HG02588 (cell line): ENCODE measurements around the gene CDC25B.
"Not testable (repeated sequence)": the region's sequence is repeated elsewhere in the genome, so short reads cannot be mapped to it uniquely, and the experiment has no call there.

Experiments used
- ATAC-seq: cut with Tn5 transposase; IDR thresholded peaks from one replicate; pipeline ENCODE4 v1.9.1; 2021; ENCODE audit warnings: mild to moderate bottlenecking, moderate library complexity; ENCODE audit not compliant: unreplicated experiment

Gene CDC25B

DNA sequence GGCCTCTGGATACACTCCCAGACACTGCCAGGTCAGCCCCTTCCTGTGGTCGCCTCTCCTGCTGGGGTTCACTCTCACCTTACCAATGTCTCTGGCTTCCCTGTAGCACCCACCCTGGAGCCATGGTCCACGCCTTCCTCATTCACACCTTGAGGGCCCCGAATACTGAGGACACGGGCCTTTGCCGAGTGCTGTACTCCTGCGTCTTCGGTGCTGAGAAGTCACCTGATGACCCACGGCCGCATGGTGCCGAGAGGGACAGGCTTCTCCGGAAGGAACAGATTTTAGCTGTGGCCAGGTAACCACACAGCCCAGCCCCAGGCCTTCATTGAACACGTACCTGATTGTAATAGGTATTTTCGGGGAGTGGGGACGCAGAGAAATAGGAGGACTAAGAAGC is 25.9 kb downstream of the CDC25B start:
- ATAC-seq: no peak

DNA sequence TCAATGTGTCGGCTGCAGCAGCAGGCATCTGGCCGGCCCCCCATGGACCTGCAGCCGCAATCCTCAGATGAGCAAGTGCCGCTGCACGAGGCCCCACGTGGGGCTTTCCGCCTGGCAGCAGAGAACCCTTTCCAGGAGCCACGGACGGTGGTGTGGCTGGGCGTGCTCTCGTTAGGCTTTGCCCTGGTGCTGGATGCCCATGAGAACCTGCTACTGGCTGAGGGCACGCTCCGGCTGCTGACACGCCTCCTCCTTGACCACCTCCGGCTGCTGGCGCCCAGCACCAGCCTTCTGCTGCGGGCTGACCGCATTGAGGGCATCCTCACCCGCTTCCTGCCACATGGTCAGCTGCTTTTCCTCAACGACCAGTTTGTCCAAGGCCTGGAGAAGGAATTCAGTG is 27.8 kb downstream of the CDC25B start:
- no peak for ATAC-seq

DNA sequence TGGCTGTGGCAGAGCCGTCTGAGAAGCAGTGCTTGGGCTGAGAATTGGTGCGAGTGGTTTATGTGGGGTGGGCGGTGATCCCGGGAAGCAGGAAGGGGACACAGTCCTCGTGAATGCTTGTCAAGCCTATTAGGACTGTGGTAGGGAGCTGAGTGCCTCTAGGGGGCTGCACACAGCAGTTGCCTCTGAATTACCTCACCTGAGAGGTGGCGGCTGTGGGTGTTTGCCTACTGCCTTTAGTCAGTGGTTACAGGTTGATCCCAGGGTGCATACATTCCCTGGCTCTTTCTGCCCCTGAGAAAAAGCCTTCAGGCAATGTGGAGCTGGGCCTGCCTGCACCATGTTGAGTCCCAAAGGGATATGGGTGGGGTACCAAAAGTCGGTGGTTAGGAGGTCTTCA is 29.4 kb downstream of the CDC25B start:
- no peak for ATAC-seq

DNA sequence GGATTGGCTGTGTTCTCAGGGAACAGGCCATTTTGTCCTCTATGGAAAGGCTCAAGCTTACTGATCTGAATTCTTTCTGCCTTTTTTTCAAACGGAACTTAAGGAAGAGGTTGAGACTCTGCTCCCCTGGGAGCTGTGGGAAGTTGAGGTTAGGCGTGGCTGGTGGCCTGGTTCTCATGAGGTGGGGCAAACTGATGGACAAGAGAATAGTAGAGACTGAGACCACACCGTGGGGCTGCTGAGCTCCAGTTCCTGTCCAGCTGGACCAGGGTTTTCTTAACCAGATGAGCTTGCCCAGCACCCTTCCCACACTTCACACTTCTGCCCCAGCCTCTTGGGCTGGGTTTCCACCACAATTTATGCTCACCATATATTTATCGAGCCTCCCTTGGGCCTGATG is 30.3 kb downstream of the CDC25B start:
- no peak for ATAC-seq

DNA sequence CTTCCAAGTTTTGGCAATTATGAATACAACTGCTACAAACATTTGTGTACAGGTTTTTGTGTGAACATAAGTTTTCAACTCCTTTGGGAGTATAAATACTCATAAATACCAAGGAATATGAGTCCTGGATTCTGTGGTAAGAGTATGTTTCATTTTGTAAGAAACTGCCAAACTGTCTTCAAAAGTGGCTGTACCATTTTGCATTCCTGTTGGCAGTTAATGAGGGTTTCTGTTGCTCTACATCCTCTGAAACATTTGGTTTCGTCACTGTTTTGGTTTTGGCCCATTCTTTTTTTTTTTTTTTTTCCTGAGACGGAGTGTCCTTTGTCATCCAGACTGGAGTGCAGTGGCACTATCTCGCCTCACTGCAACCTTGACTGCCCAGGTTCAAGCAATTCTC is 32.7 kb downstream of the CDC25B start:
- ATAC-seq: no peak

DNA sequence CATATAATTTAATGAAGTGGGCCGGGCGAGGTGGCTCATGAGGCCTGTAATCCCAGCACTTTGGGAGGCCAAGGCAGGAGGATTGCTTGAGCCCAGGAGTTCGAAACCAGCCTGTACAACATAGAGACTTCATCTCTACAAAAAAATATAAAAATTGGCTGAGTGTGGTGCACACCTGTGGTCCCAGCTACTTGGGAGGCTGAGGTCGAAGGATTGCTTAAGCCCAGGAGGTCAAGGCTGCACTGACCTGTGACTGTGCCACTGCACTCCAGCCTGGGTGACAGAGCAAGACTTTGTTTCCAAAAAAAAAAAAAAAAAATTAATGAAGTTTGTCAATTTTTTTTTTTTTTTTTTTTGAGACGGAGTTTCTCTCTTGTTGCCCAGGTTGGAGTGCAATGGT is 33.8 kb downstream of the CDC25B start:
- not testable (repeated sequence) for ATAC-seq

DNA sequence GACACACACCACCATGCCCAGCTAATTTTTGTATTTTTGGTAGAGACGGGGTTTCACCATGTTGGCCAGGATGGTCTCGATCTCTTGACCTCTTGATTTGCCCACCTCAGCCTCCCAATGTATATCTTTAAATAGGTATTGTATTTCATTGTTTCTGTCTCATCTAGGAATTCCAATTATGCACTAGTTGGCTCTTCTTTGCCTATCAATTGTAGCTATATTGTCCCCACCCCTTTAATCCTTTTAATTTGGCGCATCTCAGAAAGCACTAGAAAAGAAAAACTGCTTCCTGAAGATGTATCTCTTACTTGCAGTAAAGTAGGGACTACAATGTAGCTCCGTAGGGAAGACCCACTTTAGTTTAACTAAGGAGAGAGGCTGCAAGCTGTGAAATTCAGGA is 40.0 kb downstream of the CDC25B start:
- ATAC-seq: no peak

DNA sequence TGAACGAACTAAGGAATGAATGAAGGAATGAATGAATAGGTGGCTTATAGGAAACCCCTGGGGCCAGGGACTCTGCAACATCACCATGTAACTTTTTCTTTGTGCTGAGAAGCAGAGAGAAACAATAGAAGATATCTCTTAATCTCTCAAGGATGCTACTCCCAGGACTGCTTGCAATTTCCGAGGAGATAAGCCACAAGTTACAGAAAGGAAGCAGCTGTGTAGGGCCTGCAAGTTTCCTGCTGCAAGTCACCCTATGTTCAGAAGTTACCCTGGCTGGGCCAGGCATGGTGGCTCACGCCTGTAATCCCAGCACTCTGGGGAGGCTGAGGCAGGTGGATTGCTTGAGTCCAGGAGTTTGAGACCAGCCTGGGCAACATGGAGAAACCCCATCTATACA is 43.2 kb downstream of the CDC25B start:
- no peak for ATAC-seq

DNA sequence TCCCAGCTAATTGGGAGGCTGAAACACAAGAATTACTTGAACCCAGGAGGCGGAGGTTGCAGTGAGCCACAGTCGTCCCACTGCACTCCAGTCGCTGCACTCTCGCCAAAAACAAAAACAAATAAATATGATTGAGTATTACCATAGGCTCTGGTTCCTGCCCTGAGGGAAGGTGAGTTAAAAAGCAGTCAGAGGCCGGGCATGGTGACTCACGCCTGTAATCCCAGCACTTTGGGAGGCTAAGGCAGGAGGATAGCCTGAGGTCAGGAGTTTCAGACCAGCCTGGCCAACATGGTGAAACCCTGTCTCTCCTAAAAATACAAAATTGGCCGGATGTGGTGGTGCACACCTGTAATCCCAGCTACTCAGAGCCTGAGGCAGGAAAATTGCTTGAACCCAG is 44.1 kb downstream of the CDC25B start:
- not testable (repeated sequence) for ATAC-seq

DNA sequence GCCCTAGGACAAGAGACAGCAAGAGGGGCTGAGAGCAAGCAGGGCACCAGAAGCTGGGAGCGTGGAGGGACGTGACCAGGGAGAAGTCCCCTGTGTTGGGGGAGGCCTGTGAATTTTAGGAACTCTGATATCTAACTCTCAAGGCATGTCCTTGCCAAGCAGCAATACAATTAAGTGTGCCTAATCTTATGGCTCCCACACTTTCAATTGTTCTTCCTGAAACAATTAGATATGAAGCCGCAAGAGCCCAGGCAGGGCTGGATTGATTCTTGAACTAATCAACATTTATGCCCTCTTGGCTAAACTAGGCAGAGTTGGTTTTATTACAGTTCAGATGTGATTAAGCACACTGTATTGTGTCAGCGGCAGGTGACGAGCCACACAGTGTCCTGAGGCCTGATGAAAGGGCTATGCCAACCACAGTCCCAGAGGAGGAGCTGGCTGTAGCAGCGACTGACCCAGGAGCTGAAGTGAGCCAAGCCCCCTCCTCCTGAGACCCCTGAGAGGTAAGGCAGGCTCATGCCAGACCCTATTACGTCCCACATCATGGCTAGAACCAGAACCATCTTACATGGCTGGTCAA is 46.3 kb downstream of the CDC25B start:
- ATAC-seq: no peak

DNA sequence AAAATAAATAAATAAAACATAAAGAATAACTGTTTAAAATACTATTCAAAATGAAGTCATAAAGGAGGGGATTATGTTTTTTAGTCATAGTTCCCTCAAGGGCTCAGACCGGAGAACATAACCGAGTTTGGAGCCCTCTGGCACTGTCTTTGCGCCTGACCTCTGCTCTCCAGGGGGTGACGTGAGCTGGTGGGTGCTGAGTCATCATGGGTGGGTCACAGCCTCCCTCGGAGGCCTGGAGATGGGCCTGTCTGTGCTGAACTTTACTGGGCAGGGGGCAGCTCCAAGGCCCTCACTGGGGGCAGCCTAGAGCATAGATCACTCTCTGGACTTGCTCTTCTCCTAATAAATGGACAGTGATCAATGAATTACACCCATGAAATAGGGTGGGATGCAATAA is 47.4 kb downstream of the CDC25B start:
- no peak for ATAC-seq

DNA sequence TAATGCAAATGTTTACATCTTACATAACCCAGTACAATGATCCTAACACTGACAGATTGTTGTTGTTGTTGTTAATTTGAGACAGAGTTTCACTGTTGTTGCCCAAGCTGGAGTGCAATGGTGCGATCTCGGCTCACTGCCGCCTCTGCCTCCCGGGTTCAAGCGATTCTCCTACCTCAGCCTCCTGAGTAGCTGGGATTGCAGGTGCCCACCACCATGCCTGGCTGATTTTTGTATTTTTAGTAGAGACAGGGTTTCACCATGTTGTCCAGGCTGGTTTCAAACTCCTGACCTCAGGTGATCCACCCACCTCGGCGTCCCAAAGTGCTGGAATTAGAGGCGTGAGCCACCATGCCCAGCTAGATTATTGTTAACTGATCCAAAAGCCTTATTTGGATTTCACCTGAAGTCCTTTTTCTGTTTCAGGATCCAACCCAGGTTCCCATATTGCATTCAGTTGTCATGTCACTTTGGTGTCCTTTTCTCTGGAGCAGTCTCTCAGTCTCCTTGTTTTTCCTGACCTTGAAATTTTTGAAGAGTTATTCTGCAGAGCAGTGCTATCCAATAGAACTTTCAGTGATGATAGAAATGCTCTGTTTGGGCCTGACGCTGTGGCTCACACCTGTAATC is 48.0 kb downstream of the CDC25B start:
- ATAC-seq: not testable (repeated sequence)

DNA sequence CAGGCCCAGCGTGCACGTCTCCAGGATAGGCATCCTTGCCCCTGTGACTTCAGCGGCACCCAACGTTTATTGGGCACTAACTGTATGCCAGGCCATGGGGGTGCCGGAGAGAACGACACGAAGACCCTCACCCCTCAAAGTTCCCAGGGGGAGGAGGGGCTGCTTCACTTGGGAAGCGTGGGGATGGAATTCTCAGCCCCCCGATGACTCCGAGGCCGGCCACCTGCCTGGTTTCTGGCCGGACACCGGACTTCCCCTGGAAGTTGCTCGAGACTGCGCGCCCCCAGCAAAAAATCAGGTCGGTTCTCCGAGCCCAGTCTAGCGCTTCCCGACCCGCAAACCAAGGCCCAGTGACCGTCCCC is 50.2 kb downstream of the CDC25B start:
- no peak for ATAC-seq

DNA sequence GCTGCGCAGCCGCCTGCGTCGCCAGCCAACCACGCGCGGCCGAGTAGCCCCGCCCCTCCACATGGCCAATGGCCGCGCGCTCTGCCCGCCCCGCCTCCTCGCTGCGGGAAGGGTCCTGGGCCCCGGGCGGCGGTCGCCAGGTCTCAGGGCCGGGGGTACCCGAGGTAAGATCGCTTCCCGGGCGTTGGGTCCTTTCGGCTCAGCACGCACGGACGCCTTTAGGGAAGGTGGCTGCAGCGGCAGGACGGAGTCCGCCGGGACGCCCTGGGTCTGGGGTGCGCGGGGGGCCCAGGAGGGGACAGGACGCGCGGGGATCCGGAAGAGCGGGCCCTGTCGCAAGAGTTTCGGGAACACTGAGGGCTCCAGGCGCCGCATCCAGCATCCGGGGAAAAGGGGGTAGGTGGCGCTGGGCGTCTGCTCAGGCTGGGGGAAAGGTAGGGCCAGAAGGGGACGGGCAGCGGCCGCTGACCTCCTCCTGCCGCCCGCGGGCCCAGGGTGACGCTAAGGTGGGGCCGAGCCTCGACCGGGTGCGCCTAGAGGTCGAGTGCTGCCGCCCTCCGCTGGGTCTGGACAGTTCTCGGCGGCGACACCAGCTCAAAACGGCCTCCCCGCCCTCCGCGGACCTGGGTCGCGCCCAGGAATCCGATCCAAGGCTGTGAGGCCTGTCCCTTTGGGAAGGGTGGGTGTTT is 50.8 kb downstream of the CDC25B start, which contains the start of gene MAVS:
MAVS (plus strand) TSS at position 95 of the 689 bp plus-strand sequence. CDS start 7,791 bp downstream, outside the sequence.
- ATAC-seq: peak; percentile 97

DNA sequence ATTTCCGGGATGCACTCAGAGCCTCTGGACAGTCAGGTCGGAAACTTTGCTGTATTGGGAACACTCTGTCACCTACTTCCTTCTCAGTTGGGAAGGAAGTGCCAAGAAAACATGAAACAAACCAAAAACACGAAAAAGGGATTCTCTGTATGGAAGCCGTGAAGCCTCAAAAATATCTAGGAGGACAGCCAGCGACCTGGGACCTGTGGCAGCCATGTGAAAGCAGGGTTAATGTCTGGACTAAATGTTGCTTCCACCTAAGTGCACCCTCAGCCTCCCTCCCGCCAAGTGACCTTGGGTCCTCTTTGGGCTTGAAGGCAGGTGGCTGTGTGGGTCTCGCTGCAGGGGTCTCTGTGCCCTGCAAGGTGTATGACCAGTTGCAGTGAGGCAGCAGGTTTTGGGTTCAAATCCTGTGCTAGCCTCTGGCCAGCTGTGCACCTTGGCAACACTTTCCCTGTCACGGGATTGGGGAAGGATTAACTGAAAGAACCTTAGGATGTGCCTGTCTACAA is 51.4 kb downstream of the CDC25B start:
- ATAC-seq: no peak

DNA sequence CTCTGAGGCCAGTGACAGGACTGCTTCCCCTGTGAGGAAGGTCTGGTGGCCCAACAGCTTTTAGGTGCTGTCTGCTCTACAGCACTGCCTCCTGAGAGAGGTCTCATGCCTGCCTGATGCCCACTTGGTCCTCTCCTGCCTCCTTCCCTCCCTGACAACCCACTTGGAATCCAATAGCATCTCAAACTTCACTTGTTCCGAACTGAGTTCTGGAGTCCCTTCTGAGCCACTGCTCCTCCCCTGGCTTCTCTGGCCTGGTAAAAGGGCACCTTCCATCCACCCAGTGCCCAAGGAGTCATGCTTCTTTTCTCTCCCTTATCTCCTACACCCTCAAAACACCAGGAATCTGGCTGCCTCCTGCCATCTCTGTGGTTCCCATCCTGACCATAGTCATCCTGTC is 52.5 kb downstream of the CDC25B start:
- ATAC-seq: no peak

DNA sequence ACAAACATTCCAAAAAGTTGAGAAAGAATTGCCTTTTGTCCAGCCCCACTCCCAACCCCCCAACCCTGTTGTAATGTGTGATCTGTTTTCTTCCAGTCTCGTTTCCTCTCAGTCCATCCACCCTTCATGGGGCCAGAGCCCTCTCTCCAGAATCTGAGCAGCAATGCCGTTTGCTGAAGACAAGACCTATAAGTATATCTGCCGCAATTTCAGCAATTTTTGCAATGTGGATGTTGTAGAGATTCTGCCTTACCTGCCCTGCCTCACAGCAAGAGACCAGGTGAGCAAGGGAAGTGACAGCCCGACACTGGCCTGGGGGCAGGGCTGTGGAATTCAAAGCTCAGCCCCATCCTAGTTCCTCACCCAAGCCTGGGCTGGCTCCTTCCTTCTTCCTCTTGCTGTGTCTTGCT is 58.4 kb downstream of the CDC25B start:
- no peak for ATAC-seq
